Epithelial cell of esophagus (primary cell): ENCODE measurements around the gene IRX6.

Experiments used
- DNase-seq: peaks from one replicate; pipeline ENCODE4 v3.0.0; 2010; ENCODE audit warnings: low read depth
- H3K4me3 ChIP-seq: 2 replicates; pipeline ENCODE4 v1.5.1; 2011; ENCODE audit warnings: mild to moderate bottlenecking, low read length, control low read depth
- CTCF ChIP-seq: IDR thresholded peaks from 2 replicates; pipeline ENCODE4 v1.5.1; 2011; ENCODE audit warnings: low read depth, mild to moderate bottlenecking, low read length, control low read depth, inconsistent platforms; ENCODE audit not compliant: insufficient read depth; ENCODE audit errors: missing control alignments

IRX6 gene

GRCh38 chr16:55323637-55324271 is at the start of gene IRX6:
Gene IRX6, plus strand, starts transcription at chr16:55324203. Its CDS starts 889 bp downstream, at chr16:55325092.
- peak; percentile 34 for TF ChIP-seq CTCF
- no peak within 1 kb of the TSS for H3K4me3 ChIP-seq
- peak; percentile 7 for DNase-seq

GRCh38 chr16:55274391-55274790 is 49.6 kb upstream of the IRX6 start:
- no peak for DNase-seq
- H3K4me3 ChIP-seq = no peak overlapping the region
- no peak for TF ChIP-seq CTCF

DNA sequence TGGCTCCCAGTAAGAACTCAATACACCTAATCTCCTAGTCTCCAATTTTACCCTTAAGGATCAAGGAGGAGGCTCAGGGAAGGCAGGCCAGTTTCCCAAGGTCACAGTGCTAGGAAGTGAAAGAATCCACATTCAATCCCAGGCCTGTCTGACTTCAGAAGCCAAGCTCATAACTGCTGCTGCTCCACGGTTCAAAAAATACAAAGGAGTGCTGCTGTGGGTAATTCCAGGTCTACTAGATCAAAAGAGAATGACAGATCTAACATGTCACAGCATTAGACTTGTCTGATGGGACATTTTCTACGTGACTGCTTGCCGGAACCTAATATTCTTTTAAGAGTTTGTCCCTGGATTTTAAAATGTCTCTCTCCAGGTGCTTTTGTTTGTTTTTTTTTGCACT is 48.8 kb upstream of the IRX6 start:
- TF ChIP-seq CTCF = no peak
- H3K4me3 ChIP-seq = no peak overlapping the region
- DNase-seq = no peak

DNA sequence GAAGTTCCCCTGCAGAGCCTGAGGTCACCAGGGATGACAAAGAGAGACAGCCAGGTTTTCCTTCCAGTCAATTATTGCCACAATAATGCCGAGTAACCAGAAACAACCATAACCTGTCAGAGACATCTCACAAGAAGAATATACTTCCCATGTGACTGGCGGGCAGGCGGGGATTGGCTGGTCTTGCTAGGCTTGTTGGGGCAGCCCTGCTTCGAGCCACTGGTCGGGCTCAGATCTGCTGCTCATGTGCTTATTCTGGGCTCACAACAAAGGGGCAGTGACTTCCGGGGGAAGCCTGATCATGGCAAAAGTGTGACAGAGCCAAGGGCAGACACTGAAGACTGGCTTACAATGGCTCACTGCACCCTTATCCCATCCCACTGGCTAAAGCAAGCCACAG is 48.1 kb upstream of the IRX6 start:
- H3K4me3 ChIP-seq = no peak overlapping the region
- TF ChIP-seq CTCF = no peak
- no peak for DNase-seq

DNA sequence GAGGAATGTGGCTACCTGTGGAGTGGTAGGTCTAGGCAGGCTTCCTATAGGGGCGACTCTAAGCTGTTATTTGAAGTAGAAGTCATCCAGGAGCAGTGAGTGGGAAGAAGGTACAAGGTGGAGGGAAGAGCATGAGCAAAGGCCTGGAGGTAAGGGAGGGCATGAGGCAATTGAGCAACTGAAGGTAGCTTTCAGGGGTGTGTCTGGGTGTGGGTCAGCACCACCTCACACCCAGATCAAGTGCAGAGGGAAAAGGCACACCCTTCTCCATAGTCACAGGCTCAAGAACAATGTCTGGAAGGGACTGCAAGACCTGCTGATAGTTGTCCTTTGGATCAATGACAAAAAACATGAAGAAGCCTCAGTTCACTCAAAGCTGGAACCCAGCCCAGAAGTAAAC is 46.5 kb upstream of the IRX6 start:
- H3K4me3 ChIP-seq = no peak overlapping the region
- peak; percentile 28 for DNase-seq
- TF ChIP-seq CTCF = no peak

- TF ChIP-seq CTCF = no peak
These were observed 44.4 kb upstream of the IRX6 start for GRCh38 chr16:55279598-55279997.

DNA sequence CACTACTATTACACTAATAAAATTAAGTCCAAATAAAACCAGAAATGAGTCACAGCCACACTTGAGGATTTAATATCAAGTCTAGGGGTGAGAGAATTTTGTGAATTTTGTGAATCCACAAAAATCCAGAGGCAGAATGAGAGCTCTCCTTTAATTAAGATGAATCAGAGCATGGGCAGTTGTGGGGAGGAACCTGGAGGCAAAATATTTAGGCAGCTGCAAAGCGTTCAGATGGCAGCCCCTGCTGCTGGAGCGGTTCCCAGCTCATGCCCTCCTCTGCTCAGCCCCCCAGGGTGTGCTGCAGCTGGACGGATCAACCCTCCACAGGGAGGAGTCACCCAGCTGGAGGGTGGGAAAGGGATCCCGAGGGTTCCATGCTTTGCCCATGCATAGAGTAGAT is 43.4 kb upstream of the IRX6 start:
- no peak for DNase-seq
- no peak for TF ChIP-seq CTCF
- no peak overlapping the region for H3K4me3 ChIP-seq

More at GRCh38 chr16:55279598-55279997, 44.4 kb upstream of the IRX6 start:
- no peak overlapping the region for H3K4me3 ChIP-seq
- DNase-seq = no peak
